Left colon (tissue), 2 donors: ENCODE measurements around the gene EDN2. TPM values are rescaled to one million over a fixed set of nuclear protein-coding genes. Genes with fewer than 3 reads are reported as not detected.

Experiments used
- ATAC-seq: fragments of 200-7000 bp; cut with Tn5 transposase; one replicate; pipeline ENCODE4 v1.9.1; 2020; ENCODE audit warnings: mild to moderate bottlenecking, moderate library complexity
- DNase-seq, 2 donors: peaks; one replicate each; pipeline ENCODE4 v3.0.0-alpha.2; 2020
- intact Hi-C, 2 donors: fragments of 100-400 bp; cut with DNase I in 1 of 2; cut with micrococcal nuclease in 1 of 2; formaldehyde crosslinking; loops; one replicate each; pipeline versions ENCODE4 v1.11.2 to v1.14.0; 2022; cut with DNase I, micrococcal nuclease
- long read RNA-seq: library from polyadenylated mRNA; unstranded; transcript quantifications from one replicate; pipeline ENCODE4 v2.0.0, GENCODE V29; 2021
- total RNA-seq, 2 donors: library from RNA; stranded (reverse); fragmentation: NEBNext Ultra II Directional; extraction: Animal tissue kit (Norgen Biotek cat#: 25700); gene quantifications; one replicate each; pipeline ENCODE4 v1.2.1, GENCODE V29; 2021
- donor health status: DM: no; HTN: no; CAD: no.
- donor health status: DM: yes; HTN: yes; CAD: no.

The EDN2 gene
- total RNA-seq = 10 to 100 TPM in 1 of 2 donors, 1 to 10 TPM in 1; 4.8 to 19.3 TPM
- long read RNA-seq, transcript EDN2-201 (5 exons, 1,241 nt) = major isoform, 7 of 8 reads
- long read RNA-seq, partial matches to known transcripts = 1 of 8 reads
- long read RNA-seq, other reads (novel, unspliced or antisense) = 0 of 8 reads

DNA sequence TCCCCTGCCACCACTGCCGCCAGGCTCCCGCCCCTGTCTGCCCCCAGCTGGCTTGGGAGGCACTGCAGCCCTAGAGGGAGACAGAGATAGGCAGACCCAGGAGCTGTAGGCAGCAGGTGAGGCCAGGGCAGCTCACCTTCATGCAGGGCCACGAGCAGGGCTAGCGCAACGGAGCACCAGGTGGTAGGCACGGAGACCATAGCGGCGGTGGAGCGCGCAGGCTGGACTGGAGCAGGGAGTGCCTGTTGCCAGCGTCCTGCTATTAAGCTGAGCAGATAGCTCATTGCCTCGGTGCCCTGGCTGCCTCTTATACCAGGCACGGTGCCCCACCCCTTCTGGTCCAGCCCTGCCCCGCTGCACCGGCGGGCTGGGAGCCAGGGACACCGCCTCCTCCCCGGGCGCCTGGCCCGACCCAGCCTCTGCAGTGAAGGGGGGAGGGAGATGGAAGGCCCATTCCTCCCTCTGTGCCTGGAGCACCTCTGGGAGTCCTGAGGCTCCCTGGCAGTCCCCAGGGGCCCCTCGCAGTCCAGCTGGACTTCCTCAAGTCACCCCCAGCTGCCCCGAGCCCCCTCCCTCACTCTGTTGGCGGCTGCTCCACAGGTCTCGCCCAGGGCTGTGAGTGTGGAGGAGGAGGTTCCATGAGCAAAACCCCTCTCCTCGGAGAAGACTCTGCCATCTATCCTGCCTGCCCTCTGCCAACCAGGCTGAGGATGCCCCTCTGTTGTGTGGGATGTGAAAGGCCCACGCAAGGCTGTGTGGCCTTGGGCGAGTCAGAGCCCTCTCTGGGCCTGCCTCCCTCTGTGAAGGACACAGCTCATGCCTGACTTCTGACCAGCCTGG lies at the start of gene EDN2:
TSS of gene EDN2 (minus strand) at position 282 of the 840 bp plus-strand sequence. CDS start at position 200, 82 bp downstream.
- DNase-seq = peak; percentile 82 to 88
- peak; percentile 87 for ATAC-seq
- intact Hi-C loops = no loop called here

- intact Hi-C loops = no loop called here
- DNase-seq (no peak), ATAC-seq (no peak)
Observed at GRCh38 chr1:41533731-41534080, 49.2 kb upstream of the EDN2 start.

DNA sequence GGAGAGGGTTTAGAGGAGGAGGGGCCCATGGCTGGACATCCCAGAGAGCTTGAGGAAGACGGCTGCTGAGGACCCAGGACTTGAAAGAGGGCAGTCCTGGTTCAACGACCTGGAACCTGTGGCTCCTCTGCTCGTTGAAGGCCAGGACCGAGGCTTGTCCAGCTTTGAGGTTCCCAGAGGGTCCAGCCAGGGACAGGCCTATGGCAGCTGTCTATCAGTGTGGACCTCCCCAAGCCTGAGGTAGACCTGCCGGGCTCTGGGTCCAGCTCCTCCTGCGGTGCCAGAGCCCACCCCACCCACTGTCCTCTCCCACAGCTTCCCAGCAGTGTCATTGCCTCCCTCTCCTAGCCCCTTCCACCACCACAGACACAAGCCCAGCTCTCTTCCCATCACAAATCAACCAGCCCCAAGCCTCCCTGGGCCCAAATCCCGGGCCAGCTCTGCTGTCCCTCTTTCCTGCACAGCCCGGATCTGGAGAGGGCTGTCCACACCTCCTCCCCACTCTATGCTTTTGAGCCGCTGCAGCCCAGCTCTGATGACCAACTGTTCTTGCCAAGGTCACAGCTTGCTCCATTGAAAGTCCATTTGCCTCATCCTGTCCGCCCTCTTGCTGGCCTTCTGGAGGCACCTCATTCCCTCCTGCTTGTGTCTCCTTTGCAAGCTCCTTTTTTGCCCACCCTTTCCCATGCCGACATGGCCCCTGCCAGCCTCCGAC lies 48.7 kb upstream of the EDN2 start:
- DNase-seq = peak in 1 of 2 donors; percentile 12
- intact Hi-C loops = no loop called here
- no peak for ATAC-seq

DNA sequence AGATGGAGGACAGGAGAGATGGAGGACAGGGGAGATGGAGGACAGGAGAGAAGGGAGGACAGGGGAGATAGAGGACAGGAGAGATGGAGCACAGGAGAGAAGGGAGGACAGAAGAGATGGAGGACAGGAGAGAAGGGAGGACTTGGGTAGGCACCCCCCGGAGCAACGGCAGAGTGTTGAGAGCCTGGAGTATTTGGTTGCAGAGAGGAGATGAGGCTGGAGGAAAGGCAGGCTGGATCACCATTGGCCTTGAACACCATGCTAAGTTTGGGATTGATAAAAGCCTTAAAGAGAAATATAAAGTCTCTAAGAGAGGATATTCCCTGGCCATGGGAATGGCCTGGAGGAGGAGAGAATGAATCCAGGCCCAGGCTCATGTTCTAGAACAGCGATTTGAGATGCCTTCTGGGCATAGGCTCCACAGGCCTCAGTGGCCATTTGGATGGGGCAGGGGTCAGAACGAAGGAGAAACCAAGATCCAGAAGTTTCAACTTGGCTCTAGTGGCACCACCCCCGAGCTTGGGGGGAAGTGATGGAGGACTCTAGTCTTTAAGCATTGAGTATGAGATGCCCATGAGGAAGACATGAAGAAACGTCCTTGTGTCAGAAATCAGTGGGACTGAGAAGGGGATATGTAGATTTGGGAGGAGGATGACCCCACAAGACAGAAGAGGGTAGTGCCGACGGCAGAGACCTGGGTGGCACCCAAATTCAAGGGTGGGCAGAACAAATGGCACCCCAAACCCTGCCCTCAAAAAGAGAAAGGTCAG lies 47.9 kb upstream of the EDN2 start:
- DNase-seq (peak in 1 of 2 donors; percentile 12), ATAC-seq (no peak)
- intact Hi-C loops = no loop called here

DNA sequence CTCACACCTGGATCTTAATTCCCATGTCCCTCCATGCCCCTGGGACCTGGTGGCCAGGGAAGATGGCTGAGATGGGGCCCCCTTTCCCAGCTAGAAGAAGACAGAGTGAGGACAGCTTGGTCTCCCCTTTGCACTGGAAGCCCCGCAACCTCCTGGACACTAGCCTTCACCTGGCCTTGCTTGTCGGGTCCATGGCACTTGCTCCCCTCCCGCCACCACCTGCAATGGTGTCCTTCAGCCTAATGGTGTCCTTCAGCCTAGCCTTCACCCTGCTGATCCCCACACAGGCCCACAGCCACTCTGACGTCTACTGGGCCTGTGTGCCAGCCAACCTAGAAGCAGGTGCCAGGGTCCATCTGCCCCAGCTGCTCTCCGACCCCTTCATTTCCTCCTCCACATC lies 45.9 kb upstream of the EDN2 start:
- DNase-seq (peak in 1 of 2 donors; percentile 10), ATAC-seq (no peak)
- intact Hi-C loops = no loop called here

DNA sequence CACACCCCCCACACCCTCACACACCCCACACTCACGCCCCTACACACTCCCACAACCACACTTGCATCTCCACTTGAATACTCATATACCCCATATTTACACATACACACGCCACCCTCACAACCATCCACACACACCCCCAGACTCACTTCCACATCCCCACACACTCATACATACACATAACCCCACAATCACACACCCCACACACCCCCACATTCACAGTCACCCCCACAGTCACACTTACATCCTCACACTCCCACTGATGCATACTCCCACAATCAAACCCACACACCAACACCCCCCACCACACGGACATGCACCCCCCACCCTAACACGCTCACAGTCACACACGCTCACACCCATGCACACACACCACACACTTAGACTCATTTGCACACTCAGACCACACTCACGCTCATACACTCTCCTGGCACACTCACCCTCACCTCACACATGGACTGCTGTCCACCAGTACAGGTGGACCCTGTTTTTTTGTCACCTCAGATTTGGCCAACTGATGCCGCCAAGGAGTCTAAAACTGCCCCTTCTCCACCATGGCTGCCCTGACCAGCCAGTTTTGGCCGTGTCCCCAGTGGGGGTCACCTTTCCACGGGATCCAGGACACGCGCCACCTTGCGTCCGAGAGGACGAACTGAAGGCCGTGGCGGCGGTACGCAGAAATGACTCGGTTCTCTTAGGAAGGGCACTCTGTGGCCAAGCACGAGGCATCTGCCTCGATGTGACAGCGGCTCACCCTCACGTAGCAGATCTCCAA lies 45.3 kb upstream of the EDN2 start:
- DNase-seq (peak in 1 of 2 donors; percentile 8), ATAC-seq (no peak)
- intact Hi-C loops = no loop called here

GRCh38 chr1:41528726-41529605 lies 44.5 kb upstream of the EDN2 start:
- intact Hi-C loops = no loop called here
- ATAC-seq (no peak), DNase-seq (peak in 1 of 2 donors; percentile 16)

- intact Hi-C loops = no loop called here
- DNase-seq = peak in 1 of 2 donors; percentile 4
- ATAC-seq = no peak
Observed at GRCh38 chr1:41528106-41528505, 43.6 kb upstream of the EDN2 start.

GRCh38 chr1:41526956-41527561 lies 42.6 kb upstream of the EDN2 start:
- intact Hi-C loops = no loop called here
- ATAC-seq = no peak
- DNase-seq = no peak

DNA sequence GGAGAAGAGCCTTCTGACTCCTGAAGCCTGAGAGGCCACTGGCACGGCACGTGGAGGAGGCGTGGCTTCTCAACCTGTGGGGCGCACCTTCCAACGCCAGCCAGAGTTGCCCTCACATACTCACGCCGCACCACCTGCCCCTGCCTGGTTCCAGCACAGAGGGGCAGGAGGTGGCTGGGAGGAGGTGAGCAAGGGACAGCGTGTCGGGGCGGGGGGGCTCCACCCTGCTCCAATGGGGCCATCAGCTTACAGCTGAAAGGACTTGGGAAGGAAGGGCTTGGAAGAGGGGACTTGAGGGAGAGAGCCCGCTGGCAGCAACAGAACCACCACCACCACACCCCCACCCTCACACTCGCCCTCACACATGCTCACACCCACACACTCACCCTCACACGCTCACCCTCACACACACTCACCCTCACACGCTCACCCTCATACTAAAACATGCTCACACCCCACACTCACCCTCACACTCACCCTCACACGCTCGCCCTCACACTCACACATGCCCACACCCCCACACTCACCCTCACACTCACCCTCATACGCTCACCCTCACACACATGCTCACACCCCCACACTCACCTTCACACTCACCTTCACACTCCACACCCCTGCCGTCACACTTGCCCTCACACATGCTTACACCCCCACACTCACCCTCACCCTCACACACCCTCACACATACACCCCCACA lies 41.6 kb upstream of the EDN2 start:
- intact Hi-C loops = no loop called here
- no peak for ATAC-seq
- DNase-seq = no peak

DNA sequence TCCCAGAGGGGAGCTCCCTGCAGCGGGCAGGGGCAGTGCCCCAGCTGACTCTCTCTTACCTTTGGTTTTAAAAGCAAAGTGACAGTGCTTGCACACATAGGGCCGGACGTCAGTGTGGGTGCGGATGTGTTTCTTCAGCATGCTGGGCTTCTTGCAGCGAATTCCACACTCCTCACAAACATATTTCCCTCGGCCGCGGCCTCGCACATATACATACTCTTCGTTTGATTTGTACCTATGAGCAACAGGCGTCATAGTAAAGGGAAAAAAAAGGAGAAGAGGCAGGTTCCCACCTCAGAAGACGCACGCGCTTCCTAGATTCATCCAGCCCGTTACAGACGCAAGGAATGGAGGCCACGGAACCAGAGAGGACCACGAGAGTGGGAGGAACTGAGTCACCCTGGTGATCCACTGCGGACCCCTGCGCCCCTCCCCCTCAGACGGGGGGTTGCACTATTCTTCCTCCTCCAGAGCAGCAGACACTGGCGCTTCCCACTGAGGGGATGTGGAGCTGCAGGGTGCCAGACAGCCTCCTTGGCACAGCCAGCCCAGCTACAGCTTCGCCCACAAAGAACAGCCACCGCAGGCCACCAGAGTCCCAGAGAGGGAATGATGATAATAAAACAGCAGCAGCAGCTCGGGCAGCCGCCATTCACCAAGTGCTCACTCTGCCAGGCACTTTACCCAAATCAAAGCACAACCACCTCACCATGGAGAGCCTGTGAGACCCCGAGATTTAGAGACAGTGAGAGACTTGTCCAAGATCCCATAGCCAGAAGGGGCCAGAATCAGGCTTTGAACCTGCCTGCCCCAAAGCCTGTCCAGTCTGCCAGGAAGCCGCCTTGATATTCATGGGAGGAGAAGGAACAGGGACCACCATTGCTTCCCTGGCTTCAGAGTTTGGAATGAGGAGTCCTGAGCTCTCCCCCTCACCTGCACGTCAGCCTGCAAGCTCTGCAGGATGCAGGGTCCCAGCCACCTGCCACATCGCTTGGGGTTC lies 40.5 kb upstream of the EDN2 start:
- ATAC-seq (no peak), DNase-seq (no peak)
- intact Hi-C loops = no loop called here

GRCh38 chr1:41523949-41524675 lies 39.6 kb upstream of the EDN2 start:
- intact Hi-C loops = no loop called here
- DNase-seq (no peak), ATAC-seq (no peak)

DNA sequence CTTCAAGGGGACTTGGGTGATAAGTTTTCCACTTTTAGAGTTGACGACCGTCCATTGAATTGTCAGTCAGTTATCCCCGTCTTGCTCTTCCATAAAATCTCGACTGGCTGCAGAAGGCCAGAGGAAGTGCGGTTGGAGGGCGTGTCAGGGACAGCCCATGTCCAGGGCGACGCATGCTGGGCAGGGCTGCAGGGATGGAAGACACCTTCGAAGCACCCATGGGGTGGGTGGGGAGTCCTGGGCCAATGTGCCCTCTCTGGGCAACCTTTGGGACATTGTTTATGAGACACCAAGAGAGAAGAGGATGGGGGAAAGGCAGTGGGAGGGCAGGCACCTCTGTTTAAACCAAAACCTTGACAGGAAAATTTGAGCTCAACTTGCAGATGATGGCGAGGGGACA lies 38.6 kb upstream of the EDN2 start:
- ATAC-seq (no peak), DNase-seq (no peak)
- intact Hi-C loops = no loop called here

- ATAC-seq (no peak), DNase-seq (no peak)
- intact Hi-C loops = no loop called here
Observed at GRCh38 chr1:41521766-41522165, 37.3 kb upstream of the EDN2 start.
